Epithelial cell of esophagus (primary cell): ENCODE results near the gene CSF1R.

Experiments
- DNase-seq: peaks from one replicate; pipeline ENCODE4 v3.0.0; 2010; ENCODE audit warnings: low read depth
- H3K4me3 ChIP-seq: 2 replicates; pipeline ENCODE4 v1.5.1; 2011; ENCODE audit warnings: mild to moderate bottlenecking, low read length, control low read depth
- TF ChIP-seq, protein P1 (sequence below): IDR thresholded peaks from 2 replicates; pipeline ENCODE4 v1.5.1; 2011; ENCODE audit warnings: low read depth, mild to moderate bottlenecking, low read length, control low read depth, inconsistent platforms; ENCODE audit not compliant: insufficient read depth; ENCODE audit errors: missing control alignments

CSF1R gene

DNA sequence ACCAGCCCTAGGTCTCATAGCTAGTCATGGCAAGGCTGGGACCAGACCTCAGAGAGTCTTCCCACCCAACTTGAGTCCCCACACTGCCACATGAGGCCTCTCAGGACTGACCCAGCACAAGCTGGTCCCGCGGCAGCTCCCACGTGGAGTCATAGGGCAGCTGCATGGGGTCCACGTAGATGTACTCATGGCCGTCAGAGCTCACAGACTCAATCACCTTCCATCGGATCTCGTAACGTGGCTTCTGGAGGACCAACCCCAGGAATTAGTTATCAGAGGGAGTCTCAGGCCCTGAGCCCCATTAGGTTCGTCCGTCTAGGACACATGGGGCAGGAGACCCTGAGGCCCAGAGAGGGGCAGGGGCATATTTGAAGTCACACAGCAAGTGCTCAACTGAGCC, 39.0 kb upstream of the CSF1R start:
- TF ChIP-seq, protein P1, sequence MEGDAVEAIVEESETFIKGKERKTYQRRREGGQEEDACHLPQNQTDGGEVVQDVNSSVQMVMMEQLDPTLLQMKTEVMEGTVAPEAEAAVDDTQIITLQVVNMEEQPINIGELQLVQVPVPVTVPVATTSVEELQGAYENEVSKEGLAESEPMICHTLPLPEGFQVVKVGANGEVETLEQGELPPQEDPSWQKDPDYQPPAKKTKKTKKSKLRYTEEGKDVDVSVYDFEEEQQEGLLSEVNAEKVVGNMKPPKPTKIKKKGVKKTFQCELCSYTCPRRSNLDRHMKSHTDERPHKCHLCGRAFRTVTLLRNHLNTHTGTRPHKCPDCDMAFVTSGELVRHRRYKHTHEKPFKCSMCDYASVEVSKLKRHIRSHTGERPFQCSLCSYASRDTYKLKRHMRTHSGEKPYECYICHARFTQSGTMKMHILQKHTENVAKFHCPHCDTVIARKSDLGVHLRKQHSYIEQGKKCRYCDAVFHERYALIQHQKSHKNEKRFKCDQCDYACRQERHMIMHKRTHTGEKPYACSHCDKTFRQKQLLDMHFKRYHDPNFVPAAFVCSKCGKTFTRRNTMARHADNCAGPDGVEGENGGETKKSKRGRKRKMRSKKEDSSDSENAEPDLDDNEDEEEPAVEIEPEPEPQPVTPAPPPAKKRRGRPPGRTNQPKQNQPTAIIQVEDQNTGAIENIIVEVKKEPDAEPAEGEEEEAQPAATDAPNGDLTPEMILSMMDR, result no peak
- no peak for DNase-seq
- no peak overlapping the region for H3K4me3 ChIP-seq

DNA sequence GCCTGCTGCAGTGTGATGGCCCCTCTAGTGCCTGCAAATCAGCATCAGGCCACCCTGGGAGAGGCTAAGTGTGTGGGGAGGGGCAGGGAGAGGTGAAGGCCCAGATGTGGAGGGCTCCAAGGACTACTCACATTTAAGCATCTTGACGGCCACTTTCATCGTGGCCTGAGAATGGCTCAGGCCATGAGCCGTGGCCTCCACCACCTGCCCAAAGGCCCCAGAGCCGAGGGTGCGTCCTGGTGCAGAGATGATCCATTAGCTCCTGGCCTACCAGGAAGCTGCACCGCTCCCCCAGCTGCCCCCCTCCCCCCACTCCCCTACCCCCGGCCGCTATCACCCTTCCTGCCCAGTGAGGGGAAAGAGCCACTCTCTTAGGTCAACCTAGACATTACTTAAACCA, 38.2 kb upstream of the CSF1R start:
- TF ChIP-seq, protein P1, result no peak
- no peak for DNase-seq
- H3K4me3 ChIP-seq, result no peak overlapping the region

DNA sequence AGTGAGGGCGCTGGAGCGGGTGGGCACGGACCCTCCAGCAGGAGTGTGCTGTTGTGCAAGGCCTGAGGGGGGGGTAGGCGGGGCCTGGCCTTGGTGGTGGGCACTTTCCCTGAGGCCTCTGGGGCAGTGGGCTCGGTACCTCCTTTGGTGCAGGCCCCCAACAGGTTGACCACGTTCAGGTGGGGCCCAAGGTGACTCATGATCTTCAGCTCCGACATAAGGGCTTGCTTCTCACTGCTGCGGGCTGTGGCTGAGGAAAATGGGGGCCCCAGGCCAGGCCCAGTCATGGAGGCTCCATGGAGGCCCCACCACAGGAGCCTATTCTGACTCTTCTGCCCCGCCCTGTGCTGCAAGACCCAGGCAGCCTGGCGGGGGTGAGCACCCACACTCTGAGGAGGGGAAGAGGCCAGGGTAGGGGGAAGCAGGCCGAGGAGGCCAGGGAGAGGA, 37.8 kb upstream of the CSF1R start:
- H3K4me3 ChIP-seq, result no peak overlapping the region
- TF ChIP-seq, protein P1, result no peak
- no peak for DNase-seq

DNA sequence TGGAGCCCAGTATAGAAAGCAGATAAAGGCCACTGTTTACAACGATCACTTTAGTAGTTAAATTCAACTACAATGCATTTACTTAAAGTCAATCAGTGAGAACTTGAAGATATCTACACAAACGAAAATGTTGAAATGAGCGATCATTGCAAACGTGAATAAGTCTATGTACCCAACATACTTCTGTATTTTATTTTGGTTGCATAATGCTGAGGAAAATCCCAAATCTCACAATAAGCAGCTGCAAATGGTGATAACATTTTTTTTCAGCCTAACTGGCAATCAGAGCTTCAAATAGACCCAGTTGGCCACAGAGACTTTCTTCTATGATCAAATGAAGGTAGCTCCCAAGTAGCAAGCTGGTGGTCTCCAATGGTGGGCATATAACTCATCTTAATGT, 37.2 kb upstream of the CSF1R start:
- TF ChIP-seq, protein P1, result no peak
- no peak overlapping the region for H3K4me3 ChIP-seq
- no peak for DNase-seq

DNA sequence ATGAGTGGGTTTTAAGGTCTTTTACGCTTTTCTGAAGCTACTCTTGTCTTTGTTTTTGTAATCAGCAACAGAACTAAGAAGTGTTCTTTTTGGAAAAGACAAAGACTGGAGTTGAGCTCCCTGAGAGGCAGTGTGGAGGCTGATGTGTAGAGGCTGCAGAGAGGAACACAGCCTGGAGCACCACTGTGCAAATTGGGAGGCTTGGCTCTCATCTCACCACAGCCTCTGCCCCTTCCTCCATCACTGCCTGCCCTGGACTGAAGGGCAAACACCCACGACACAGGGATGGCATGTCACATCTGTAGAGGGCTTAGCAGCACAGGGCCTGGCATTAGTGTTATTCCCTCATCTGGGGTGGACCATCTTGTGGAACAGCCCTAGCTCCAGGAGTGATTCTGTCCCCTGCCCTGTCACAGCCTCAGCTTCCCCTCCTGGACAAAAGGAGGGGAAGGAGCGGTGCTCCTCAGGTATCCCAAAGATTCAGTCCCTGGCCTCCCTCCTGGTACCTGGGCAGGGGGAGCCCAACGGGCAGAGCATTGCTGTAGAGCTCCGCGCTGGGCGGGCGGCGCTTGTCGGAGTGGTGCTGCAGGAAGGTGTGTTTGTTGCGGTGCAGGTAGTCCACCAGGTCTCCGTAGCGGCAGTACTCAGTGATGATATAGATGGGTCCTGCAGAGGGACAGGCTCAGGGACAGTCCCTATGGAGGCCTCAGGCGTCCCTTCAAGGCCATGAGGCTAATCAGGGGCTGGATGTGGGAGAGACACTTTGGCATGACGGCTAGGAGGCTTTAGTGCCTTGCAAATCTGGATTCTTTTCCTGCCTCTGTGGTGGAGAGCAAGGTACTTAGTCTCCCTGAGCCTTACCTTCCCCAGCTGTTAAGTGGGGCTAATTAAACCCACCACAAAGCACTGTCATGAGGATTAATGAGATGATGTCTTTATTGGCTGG, 36.5 kb upstream of the CSF1R start:
- H3K4me3 ChIP-seq, result no peak overlapping the region
- TF ChIP-seq, protein P1, result no peak
- no peak for DNase-seq

DNA sequence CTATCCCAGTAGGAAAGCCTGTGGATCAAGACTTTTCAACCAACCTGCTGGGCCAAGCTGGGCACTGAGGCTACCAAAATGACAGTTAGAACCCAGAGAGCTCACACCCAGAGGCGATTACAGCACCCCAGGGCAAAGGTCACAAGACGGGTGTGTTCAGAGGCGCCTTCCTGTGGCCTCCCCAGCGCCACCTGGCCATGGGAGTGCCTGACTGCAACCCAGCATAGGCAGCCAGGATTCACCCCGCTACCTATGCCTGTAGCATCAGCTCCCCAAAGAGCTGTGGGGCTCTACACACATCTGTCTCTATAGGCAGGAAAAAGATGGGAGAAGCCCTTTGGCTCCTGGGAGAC, 35.8 kb upstream of the CSF1R start:
- H3K4me3 ChIP-seq, result no peak overlapping the region
- DNase-seq, result peak; percentile 44
- TF ChIP-seq, protein P1, result peak; percentile 43
